Medulla oblongata (tissue), 1 donor: ENCODE data around the gene STK32B.

ENCODE experiments used
- DNase-seq: peaks from one replicate; pipeline ENCODE4 v3.0.0-alpha.2; 2015; ENCODE audit errors: extremely low spot score

STK32B gene

GRCh38 chr4:5391492-5391891, 340.2 kb downstream of the STK32B start:
- DNase-seq: no peak

- DNase-seq: no peak
These were observed 342.7 kb downstream of the STK32B start for GRCh38 chr4:5393911-5394513.

- DNase-seq: no peak
These were observed 344.5 kb downstream of the STK32B start for GRCh38 chr4:5395781-5396180.

GRCh38 chr4:5398056-5398455, 346.8 kb downstream of the STK32B start:
- DNase-seq: no peak

GRCh38 chr4:5399124-5399523, 347.8 kb downstream of the STK32B start:
- DNase-seq: no peak

GRCh38 chr4:5399790-5400421, 348.6 kb downstream of the STK32B start:
- DNase-seq: no peak

- DNase-seq: no peak
These were observed 352.6 kb downstream of the STK32B start for GRCh38 chr4:5403746-5404497.

DNA sequence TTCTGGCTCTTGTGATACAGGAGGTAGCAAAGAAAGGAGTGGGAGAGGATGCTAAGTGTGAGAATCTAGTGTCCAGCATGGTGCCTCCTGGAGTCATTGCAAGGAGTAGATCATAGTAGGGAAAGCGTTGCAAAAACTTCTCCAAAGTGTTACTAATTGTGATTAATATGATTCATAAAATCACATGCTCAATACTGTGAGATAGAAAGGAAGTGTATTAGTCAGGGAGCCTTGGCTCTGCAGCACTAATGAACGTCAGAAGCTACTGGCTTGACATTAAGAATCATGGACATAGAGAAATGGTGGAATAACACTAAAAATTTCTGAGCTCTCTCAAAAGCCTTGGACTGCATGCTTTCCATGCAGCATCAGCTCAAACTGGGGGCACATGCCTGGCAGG, 358.0 kb downstream of the STK32B start:
- DNase-seq: no peak

- DNase-seq: no peak
These were observed 358.8 kb downstream of the STK32B start for GRCh38 chr4:5409972-5410618.

DNA sequence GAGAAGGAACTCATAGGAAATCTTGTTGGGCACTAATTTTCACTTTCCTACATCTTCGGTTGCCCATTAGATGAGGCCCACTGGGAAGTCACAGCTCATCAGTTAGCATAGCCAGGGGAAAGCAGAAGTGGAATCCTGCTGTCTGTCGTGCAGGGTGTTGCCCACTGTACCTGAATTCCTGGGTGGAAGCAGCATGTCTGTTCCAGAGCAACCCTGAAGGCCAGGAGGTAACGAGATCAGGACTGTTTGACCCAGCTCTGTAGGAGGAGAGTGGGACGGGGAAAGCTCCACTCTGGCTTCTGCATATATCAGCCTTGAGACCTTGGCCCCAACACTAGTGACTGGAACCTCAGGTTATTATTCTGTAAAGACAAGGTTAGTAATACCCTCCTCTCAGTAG, 361.0 kb downstream of the STK32B start:
- no peak for DNase-seq

GRCh38 chr4:5412751-5413150, 361.5 kb downstream of the STK32B start:
- DNase-seq: no peak

GRCh38 chr4:5416637-5417036, 365.4 kb downstream of the STK32B start:
- no peak for DNase-seq

DNA sequence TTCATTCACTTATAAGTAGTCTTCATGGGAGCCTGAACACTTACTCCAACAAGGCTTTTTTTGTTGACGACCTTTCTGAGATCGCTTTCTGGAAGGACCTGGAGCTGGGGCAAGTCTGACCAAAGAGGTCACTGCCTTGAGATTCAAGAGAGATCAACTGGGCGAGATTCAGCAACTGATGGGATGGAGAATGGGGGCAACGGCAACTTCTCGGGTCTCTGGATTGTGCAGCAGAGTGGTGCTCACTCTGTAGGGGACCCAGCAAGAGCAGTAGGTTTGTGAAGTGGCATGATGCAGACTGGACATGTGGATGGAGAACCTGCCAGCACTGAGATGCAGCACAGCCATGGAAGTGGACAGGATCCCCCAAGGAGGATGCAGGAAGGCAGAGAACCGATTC, 369.0 kb downstream of the STK32B start:
- DNase-seq: no peak

DNA sequence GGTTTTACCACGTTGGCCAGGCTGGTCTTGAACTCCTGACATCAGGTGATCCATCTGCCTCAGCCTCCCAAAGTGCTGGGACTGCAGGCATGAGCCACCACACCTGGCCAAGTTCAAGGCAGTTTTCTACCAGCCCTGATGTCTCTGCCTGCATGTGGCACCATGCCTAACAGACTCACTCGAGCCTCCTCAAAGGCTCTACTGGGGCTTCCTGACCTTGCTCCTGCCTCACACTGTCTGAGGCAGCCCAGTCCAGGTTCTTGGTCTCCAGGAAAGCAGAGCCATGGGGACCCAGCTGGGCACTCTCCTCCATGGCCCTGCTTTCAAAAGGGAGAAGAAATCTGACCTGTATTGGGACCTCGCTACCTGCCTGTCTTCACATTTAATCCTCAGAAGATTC, 370.1 kb downstream of the STK32B start:
- DNase-seq: no peak

DNA sequence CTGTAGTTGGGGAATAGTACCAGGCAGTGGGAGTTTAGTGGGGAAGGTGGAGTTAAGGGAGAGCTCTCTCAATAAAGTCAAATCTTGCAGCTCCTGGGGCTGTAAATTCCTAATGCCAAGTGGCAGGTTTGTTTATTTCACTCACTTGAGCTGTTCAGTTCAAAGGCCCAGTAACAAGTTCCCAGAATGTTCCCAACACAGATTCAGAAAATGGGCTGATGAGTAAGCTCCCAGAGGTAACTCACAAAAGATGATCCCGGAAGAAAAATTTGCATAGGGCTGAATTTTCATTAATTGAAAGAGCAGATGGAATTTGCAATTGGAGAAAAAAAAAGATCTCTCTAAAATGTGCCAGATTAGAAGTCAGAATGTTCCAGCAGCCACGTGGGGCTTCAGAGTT, 370.9 kb downstream of the STK32B start:
- DNase-seq: no peak

DNA sequence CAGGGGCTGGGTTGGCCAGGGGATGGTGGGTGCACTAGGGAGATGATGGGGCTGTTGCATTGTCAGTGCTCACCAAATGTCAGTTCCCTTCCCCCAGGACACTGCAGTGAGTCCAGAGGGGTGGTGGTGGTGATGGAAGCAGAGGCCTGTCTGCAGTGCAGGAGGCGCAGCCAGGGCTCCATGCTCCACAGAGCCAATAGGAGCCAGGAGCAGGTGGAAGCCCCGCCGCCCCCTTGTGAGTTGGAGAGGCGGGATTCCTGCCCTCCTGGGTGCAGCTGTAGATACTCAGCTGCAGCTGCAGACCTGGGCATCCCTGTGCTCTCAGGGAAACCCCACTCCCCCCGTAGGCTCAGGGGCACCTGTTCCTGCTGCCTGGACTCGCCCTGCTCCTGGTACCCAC, 372.4 kb downstream of the STK32B start:
- no peak for DNase-seq

- no peak for DNase-seq
These were observed 372.9 kb downstream of the STK32B start for GRCh38 chr4:5424211-5424610.

DNA sequence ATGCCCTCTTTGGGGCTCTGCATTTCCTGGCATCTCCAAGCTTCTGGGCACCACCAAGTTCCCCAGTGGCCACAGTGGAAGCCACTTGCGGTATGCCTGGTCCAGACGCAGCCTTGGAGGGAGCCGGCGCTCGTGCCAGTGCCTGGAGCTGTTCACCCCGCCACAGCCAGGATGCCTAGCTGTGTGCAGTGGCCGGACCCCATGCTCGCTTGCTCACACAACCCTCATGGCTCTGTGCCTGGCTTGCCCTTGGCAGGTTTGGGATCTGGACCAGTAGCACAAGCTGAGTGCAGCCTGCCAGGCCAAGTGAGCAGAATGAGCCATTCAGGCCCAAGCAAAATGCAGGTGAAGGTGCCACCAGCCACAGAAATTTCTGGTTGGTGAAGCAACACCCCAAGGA, 373.6 kb downstream of the STK32B start:
- no peak for DNase-seq

GRCh38 chr4:5429747-5430146, 378.5 kb downstream of the STK32B start:
- no peak for DNase-seq

DNA sequence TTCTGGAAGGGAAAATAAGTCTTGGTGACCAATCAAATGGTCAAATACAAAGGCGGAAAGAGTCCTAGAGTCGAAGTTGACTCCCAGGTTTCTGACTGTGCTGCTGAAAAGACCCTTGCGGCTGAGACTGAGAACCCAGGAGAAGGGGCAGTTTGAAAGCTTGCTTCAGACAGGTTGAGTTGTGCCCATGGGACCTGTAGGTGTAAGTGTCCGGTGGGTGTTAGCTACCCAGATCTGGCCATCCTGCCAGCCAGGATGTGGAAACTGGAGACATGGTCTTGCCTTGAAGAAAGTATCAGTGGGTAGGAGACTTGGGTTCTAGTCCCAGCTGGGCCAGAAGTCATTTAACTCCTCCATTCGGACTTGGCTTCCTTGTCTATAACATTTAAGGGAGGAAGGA, 381.9 kb downstream of the STK32B start:
- no peak for DNase-seq

DNA sequence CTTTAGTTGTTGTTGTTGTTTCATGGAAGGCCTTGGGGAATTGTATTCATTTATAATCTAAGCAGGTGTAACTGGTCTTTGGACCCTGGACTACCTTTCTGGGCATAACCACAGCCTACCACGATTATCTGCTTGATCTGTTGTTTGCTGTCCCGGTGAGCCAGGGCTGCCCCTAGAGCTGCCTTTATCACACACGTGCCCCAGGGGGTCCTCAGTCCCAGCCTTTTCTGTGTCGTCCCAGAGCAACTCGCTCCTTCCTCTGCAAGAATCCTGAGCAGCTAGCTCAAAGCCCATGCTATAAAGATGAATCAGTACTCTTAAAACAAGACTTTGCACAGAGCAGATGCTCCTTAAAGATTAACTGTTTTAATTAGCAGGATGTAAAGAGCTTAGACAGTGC, 383.9 kb downstream of the STK32B start:
- no peak for DNase-seq

DNA sequence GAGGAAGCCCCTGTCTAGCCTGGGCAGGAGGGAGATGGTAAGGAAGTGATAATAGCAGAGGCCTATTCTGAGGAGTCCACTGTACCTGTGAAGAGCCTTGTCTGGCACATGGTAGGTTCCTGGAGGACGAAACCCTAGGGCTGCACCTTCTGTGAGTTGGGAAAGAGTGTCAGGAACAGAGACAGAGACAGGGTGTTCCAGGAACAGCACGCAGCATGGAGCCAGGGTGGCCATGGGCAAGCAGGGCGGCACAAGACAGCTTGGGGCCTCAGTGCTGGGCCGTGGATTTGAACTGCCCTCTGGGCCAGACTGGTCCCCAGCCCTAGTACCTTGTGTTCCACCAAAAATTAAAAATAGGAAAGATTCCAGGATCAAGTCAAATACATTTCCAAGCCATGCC, 384.5 kb downstream of the STK32B start:
- no peak for DNase-seq
